ENCODE measurements around the gene DCBLD2. TPM values are rescaled to one million over a fixed set of nuclear protein-coding genes. Genes with fewer than 3 reads are reported as not detected.

DCBLD2 gene
- total RNA-seq, 1 donor = 3.8 TPM

Small RNAs within 50 kb of the gene (small RNA-seq; reads per million reads assigned to genes)
- gene RNU6-1263P (not detected), gene RNU6-26P (not detected)

Other genes starting within 250 kb of the DCBLD2 start
- gene ST3GAL6, start 138.4 kb downstream of the DCBLD2 start, total RNA-seq = 2.7 TPM